ENCODE results near the gene DLG5. TPM values are rescaled to one million over a fixed set of nuclear protein-coding genes. Genes with fewer than 3 reads are reported as not detected.

The DLG5 gene
- total RNA-seq, 1 experiment from 2014 or later, result 69.7 TPM

DNA sequence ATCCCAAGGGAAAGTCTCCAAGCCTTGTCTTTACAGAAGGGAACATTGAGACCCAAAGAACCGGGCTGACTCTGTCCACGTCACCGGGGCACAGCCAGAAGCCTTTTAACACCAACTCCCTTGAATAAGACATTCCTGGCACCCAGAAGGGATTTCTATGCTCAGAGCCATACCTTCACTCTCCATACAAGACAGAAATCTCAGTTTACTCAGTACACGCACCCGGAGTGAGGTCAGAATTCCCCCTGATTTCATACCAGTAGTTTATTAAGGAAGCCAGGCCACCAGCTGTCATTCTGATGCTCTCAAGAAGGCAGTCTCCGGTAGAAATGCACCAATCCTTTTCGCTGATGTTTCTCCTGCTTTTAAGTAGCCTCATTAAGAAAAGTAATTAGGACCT lies 154.7 kb downstream of the DLG5 start:
- Mint-ChIP-seq H3K9me3 (ENCODE audit: unreplicated experiment) (peaks cover 10% of the 10 kb centered on the region), H3K4me1 (ENCODE audit: low read depth, unreplicated experiment) (no peaks in the 10 kb centered on the region), H3K4me3 (ENCODE audit: unreplicated experiment) (no peak overlapping the region), H3K27me3 (ENCODE audit: insufficient read depth, unreplicated experiment) (no peaks in the 10 kb centered on the region), H3K36me3 (ENCODE audit: insufficient read depth, unreplicated experiment) (peaks cover 17% of the 10 kb centered on the region), H3K27ac (ENCODE audit: unreplicated experiment) (no peak overlapping the region)
- Histone ChIP-seq H3K9me3 (no peaks in the 10 kb centered on the region; the same call in 1 of the 2 replicates), H3K27me3 (replicated peaks; ENCODE audit: control insufficient read depth, insufficient read depth, low read length) (no peaks in the 10 kb centered on the region), H3K4me1 (no peaks in the 10 kb centered on the region), H3K4me3 (ENCODE audit: low read depth, low read length) (no peak overlapping the region), H3K36me3 (ENCODE audit: control insufficient read depth, insufficient read depth, low read length) (no peaks in the 10 kb centered on the region)
- no peak for TF ChIP-seq CTCF (IDR thresholded peaks at IDR 0.05; ENCODE audit: insufficient read depth in 1 of 2, low read depth in 1 of 2, low read length in 1 of 2, severe bottlenecking in 1 of 2, unreplicated experiment in 1 of 2)
- CTCF ChIA-PET, result no interaction called here
- intact Hi-C loops (cut with micrococcal nuclease; ENCODE audit: unreplicated experiment), result no loop called here
- no peak for DNase-seq
- BruUV-seq (replicated peaks), result no TSS peak
- POLR2A ChIA-PET, result no interaction called here

GRCh38 chr10:77771450-77771849 lies 155.1 kb downstream of the DLG5 start:
- ChIA-PET POLR2A (no interaction called here), CTCF (no interaction called here)
- Mint-ChIP-seq H3K4me1 (ENCODE audit: low read depth, unreplicated experiment) (no peaks in the 10 kb centered on the region), H3K36me3 (ENCODE audit: insufficient read depth, unreplicated experiment) (peaks cover 16% of the 10 kb centered on the region), H3K27me3 (ENCODE audit: insufficient read depth, unreplicated experiment) (no peaks in the 10 kb centered on the region), H3K9me3 (ENCODE audit: unreplicated experiment) (peaks cover 9% of the 10 kb centered on the region), H3K27ac (ENCODE audit: unreplicated experiment) (no peak overlapping the region), H3K4me3 (ENCODE audit: unreplicated experiment) (no peak overlapping the region)
- no peak for TF ChIP-seq CTCF (IDR thresholded peaks at IDR 0.05; ENCODE audit: insufficient read depth in 1 of 2, low read depth in 1 of 2, low read length in 1 of 2, severe bottlenecking in 1 of 2, unreplicated experiment in 1 of 2)
- Histone ChIP-seq H3K36me3 (ENCODE audit: control insufficient read depth, insufficient read depth, low read length) (no peaks in the 10 kb centered on the region), H3K27me3 (replicated peaks; ENCODE audit: control insufficient read depth, insufficient read depth, low read length) (no peaks in the 10 kb centered on the region), H3K4me1 (no peaks in the 10 kb centered on the region), H3K9me3 (no peaks in the 10 kb centered on the region), H3K4me3 (ENCODE audit: low read depth, low read length) (no peak overlapping the region)
- intact Hi-C loops (cut with micrococcal nuclease; ENCODE audit: unreplicated experiment), result no loop called here
- DNase-seq, result no peak
- BruUV-seq (replicated peaks), result no TSS peak

DNA sequence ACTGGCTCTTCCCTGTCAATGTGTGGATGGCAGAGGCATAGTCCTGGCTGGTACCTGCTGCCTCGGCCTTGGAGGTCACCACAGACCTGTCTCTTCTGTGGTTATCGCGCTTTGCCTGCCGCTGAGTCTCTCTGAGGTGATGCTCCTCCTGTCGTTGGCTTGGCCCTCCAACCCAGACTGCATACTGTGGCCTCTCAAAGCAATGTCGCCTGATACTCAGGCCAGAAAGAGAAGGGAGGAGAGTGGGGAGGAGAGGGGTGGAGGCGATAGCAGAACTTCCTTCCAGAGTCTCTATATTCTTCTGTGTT lies 155.7 kb downstream of the DLG5 start:
- Mint-ChIP-seq H3K36me3 (ENCODE audit: insufficient read depth, unreplicated experiment) (peaks cover 10% of the 10 kb centered on the region), H3K9me3 (ENCODE audit: unreplicated experiment) (peaks cover 3% of the 10 kb centered on the region), H3K4me3 (ENCODE audit: unreplicated experiment) (no peak overlapping the region), H3K27ac (ENCODE audit: unreplicated experiment) (no peak overlapping the region), H3K4me1 (ENCODE audit: low read depth, unreplicated experiment) (no peaks in the 10 kb centered on the region), H3K27me3 (ENCODE audit: insufficient read depth, unreplicated experiment) (no peaks in the 10 kb centered on the region)
- no peak overlapping the region for H3K4me3 ChIP-seq (ENCODE audit: low read depth, low read length)
- no peaks in the 10 kb centered on the region for H3K9me3 ChIP-seq
- no peak for DNase-seq
- H3K36me3 ChIP-seq (ENCODE audit: control insufficient read depth, insufficient read depth, low read length), result no peaks in the 10 kb centered on the region
- TF ChIP-seq CTCF (IDR thresholded peaks at IDR 0.05; ENCODE audit: insufficient read depth in 1 of 2, low read depth in 1 of 2, low read length in 1 of 2, severe bottlenecking in 1 of 2, unreplicated experiment in 1 of 2), result no peak
- no peaks in the 10 kb centered on the region for H3K4me1 ChIP-seq
- H3K27me3 ChIP-seq (replicated peaks; ENCODE audit: control insufficient read depth, insufficient read depth, low read length), result no peaks in the 10 kb centered on the region
- BruUV-seq (replicated peaks), result no TSS peak
- CTCF ChIA-PET, result no interaction called here
- intact Hi-C loops (cut with micrococcal nuclease; ENCODE audit: unreplicated experiment), result no loop called here
- POLR2A ChIA-PET, result interaction anchor here (0.6 to 0.7 kb wide), 3 partner anchors 55 to 764 kb away, joined by 3 read pairs; no protein-coding TSS in a partner anchor

Measured in Caco-2 (cell line).